ENCODE results near the gene GPC5. TPM values are rescaled to one million over a fixed set of nuclear protein-coding genes. Genes with fewer than 3 reads are reported as not detected.

Gene GPC5
- total RNA-seq, 1 experiment from 2014 or later: 0.15 TPM

DNA sequence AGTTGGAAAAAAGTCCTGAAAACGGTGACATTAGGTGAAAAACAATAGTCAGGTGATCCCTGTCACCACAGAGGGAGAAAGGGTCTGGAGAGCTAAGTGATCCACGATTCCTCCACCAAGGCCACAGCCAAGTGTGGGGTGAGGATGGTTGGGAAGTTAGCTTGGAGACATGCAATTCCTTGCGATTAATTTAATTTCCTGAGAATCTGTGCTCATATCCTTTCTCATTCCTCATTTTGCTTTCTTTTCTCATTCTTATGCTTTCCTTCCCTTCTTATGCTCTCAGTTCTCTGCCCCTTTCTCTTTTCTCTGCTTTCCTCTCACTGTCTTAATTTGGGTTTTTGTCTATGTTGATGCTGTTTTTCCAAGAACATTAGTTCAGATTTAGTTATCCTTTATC is 68.8 kb downstream of the GPC5 start:
- H2BK120ac ChIP-seq (ENCODE audit: low read depth, low read length, poor library complexity, severe bottlenecking): no peak overlapping the region
- Mint-ChIP-seq H3K9me3 (no peaks in the 10 kb centered on the region), H3K27ac (no peak overlapping the region), H3K4me3 (no peak overlapping the region), H3K27me3 (ENCODE audit: low read depth) (no peaks in the 10 kb centered on the region; the same call in 1 of the 2 replicates), H3K4me1 (no peaks in the 10 kb centered on the region; a peak in 1 of 4 replicates), H3K36me3 (ENCODE audit: insufficient read depth in 1 of 3, low read depth in 3 of 3) (no peaks in the 10 kb centered on the region)
- no peaks in the 10 kb centered on the region for H3K79me2 ChIP-seq (ENCODE audit: insufficient read depth, low read length)
- H2AK5ac ChIP-seq (ENCODE audit: insufficient read length, low read length): no peak overlapping the region
- H2BK12ac ChIP-seq (ENCODE audit: insufficient read length, low read depth, low read length): no peak overlapping the region
- H2BK15ac ChIP-seq (ENCODE audit: low read depth, low read length): no peak overlapping the region
- H3K18ac ChIP-seq (ENCODE audit: insufficient read length, low read depth, low read length): no peak overlapping the region
- no peaks in the 10 kb centered on the region for H3K4me1 ChIP-seq (ENCODE audit: insufficient read depth, low read length)
- no peak overlapping the region for H3K9ac ChIP-seq (ENCODE audit: extremely low read depth, insufficient read length, low read length)
- H3K27me3 ChIP-seq (ENCODE audit: insufficient read depth, low read length): no peaks in the 10 kb centered on the region
- no peak overlapping the region for H4K5ac ChIP-seq (ENCODE audit: insufficient read length, low read depth, low read length)
- H3K79me1 ChIP-seq (ENCODE audit: insufficient read depth, low read depth, low read length, poor library complexity, severe bottlenecking): no peaks in the 10 kb centered on the region
- no peak overlapping the region for H4K91ac ChIP-seq (ENCODE audit: insufficient read length, low read depth, low read length)
- no peak overlapping the region for H3K4me2 ChIP-seq (ENCODE audit: insufficient read depth, insufficient read length, low read length)
- no peak overlapping the region for H3K27ac ChIP-seq (ENCODE audit: insufficient read length, low read depth, low read length)
- WGBS (ENCODE audit: extremely low coverage, insufficient read length, low lambda C conversion rate): no CpG with 5 or more reads among the region's 3 CpGs
- no peak overlapping the region for H2BK20ac ChIP-seq (ENCODE audit: low read depth, low read length, poor library complexity, severe bottlenecking)
- no peak overlapping the region for H3K14ac ChIP-seq (ENCODE audit: insufficient read depth, low read length)
- no peak overlapping the region for H3K56ac ChIP-seq (ENCODE audit: insufficient read length, low read depth, low read length)
- TF ChIP-seq, protein P1, sequence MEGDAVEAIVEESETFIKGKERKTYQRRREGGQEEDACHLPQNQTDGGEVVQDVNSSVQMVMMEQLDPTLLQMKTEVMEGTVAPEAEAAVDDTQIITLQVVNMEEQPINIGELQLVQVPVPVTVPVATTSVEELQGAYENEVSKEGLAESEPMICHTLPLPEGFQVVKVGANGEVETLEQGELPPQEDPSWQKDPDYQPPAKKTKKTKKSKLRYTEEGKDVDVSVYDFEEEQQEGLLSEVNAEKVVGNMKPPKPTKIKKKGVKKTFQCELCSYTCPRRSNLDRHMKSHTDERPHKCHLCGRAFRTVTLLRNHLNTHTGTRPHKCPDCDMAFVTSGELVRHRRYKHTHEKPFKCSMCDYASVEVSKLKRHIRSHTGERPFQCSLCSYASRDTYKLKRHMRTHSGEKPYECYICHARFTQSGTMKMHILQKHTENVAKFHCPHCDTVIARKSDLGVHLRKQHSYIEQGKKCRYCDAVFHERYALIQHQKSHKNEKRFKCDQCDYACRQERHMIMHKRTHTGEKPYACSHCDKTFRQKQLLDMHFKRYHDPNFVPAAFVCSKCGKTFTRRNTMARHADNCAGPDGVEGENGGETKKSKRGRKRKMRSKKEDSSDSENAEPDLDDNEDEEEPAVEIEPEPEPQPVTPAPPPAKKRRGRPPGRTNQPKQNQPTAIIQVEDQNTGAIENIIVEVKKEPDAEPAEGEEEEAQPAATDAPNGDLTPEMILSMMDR (conservative IDR thresholded peaks at IDR 0.05): no peak
- no peak overlapping the region for H2BK5ac ChIP-seq (ENCODE audit: insufficient read length, low read length)
- no peak overlapping the region for H3T11ph ChIP-seq (ENCODE audit: low read length)
- no peak overlapping the region for H3K4ac ChIP-seq (ENCODE audit: low read depth, low read length)
- no peaks in the 10 kb centered on the region for H4K20me1 ChIP-seq (ENCODE audit: control insufficient read depth, insufficient read depth, insufficient read length)
- H3K9me3 ChIP-seq (ENCODE audit: control insufficient read depth, low read depth, low read length): no peaks in the 10 kb centered on the region
- no peak overlapping the region for H4K8ac ChIP-seq (replicated peaks; ENCODE audit: insufficient read length, low read depth, low read length)
- DNase-seq: no peak
- no peak overlapping the region for H2AFZ ChIP-seq (ENCODE audit: low read length)
- H3K23ac ChIP-seq (ENCODE audit: insufficient read length, low read depth, low read length): no peak overlapping the region
- no peaks in the 10 kb centered on the region for H3K23me2 ChIP-seq (ENCODE audit: insufficient read length, low read depth, low read length, poor library complexity, severe bottlenecking)

All from H9 (cell line).